Activated gamma-delta T cell (primary cell): ENCODE data around the gene FGA.
"Not testable (repeated sequence)": the region's sequence is repeated elsewhere in the genome, so short reads cannot be mapped to it uniquely, and the experiment has no call there.

ENCODE experiments used
- DNase-seq: peaks from one replicate; lab custom pipeline; 2025; lab: John Stamatoyannopoulos, UW

Gene FGA

DNA sequence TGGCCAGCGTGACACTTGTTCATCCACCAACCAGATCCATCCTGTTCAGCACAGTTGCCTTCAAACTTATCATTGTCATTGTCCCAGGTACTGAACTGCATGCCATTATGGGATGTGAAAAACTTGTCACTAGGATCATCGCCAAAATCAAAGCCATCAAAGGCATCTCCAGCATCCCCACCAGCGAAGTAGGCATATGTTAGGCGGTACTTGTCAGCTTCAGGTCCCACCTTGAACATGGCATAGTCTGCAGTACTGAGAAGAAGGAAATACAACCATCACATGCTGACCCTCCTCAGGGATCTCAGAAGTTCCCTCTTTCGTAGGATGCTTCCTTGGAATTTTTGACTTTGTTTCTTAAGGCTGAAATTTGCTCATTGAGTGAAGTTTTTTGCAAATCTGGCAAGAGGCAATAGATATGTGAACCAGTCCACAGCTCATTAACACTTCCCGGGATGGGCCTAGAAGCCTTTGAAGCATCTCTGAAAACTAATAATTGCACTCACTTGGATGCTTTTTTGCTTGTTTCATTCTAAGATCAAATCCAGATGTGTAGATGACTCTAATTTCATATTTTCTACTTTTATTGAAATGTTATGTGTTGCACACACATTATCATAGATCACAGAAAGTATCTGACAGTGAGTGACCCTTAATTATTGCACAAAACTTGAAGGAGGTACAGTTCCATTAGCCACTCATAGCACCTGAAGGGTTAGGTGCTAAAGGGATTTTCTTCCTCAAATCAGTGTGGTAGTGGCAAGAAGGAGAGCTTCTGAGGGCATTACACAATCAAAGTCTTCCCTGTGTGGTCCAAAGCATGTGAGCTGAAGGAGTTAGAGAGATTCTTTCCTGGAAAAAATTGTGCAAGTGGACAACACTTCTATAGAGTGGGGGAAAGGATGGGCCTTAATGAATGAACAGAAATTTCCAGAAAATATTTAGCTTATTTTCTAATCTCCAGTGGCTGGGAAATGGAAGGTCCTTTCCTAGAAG, 16.5 kb upstream of the FGA start:
- DNase-seq = no peak

DNA sequence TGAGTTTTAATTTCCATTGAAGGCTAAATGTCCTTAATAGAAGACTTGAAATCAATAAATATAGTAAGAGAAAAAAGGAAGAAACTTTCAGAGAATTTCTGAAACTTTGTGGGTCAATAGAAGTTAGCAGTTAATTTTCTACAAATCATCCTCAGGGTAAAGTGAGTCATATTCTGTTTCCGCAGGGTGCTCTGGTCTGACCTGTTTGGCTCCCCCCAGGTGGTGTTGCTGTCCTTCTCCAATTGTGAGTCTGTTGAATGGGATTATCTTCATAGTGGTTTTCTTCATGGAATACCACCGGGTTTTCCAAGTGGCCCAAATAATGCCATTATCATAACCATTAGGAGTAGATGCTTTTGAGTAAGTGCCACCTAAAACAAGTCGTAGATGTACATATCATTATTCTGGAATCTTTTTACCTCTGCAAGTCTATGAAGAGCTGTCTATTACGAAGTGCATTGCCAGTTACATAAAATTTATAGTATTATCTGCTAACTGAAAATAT, 14.2 kb upstream of the FGA start:
- no peak for DNase-seq

DNA sequence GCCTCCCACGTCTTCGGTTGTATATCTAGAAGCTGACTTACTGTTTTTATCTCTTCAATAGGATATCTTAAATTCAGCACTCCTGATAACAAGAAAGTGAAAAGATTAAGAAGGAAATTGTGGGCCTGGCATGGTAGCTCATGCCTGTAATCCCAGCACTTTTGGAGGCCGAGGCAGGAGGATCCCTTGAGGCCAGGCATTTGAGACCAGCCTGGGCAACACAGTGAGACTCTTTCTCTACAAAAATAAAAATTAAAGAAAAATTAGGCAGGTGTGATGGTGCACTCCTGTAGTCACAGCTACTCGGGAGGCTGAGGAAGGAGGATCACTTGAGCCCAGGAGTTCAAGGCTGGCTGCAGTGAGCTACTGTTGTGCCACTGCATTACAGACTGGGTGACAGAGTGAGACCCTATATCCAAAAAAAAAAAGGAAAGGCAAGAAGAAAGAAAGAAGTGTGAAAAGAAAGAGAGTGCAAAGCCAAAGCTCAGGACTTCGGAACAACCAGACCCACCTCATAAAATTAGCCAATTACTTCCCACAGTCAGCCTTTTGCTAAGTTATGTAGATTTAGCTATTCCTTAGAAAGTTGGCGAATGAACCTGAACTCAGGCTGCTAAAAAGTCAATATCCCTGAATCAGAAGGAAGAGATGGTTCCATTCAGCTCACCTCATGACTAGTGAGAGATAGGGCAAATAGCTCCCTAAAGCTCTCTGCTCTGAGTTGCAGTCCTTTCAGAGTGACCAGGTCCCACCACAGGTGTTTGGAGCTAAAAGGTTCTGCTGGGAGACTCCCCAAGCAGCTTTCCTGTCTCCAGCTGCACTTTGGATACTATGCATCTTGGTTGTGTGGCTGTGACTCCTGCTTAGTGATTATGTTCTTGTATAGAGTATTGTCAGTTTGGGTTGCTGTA, 12.7 kb upstream of the FGA start:
- no peak for DNase-seq

DNA sequence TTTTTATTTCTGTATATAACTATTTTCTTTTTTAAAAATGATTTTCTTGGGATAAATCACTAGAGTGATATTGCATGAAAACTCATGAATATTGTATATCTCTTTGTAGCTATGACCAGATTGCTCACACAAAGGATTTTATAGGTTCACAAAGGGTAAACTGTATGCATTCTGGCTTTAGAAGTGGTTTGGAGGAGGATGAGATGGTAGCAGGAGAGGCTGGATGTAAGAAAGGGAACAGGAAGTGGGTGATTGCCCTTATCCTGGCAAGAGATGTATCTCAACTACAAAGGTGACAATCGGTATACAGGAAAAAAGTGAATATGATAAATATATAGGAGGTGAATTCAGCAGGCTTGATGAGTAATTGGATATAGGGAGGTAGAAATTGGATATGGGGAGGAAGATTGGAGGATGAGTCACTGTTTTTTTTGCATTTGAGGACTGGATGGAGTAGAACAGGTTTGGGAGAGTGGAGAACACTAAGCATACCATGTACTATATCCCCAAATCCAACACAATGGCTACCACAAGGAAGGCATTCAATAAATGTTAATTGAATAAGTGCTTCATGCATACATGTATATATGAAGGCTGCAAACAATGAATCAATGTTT, 12.0 kb upstream of the FGA start:
- DNase-seq = no peak

DNA sequence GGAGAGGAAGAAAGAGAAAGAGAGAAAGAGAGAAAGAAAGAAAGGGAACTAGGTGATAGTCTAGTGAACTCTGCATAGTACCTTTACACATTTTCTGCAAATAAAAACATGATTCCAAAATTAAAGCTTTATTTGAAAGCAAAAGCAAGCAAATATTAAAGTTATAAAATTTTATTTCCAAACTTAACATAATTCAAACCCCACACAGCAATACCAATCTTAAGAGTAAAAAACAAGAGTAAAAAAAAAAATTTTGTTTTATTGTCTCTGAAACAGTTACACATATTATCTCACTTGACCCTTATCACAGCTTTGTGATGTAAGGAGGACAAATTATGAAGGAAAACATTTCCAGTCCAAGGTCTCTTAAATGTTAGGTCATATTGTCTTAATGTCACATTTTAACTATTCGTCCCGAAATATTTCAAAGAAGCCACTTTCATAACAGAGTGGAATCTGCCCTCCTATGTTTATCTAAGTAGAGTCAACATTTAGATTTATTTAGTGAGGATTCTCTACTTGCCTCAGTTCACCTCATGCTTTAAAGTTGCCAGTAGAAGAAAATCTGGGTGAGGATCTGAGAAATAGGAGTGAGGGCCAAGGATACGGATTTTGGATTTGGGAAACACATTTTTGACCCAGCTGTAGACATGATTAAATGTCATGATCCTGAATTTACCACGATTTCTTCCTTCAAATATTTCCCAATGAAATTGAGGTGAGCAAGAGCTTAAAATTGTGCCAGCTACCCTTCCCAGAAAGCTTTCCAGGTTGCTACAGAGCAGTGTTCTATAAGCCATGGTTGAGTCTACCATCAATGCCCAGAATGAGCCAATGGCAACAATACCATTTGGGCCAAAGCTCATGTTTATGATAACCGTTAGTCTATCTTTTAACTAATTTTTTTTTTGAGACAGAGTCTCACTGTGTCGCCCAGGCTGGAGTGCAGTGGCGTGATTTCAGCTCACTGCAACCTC, 7.5 kb upstream of the FGA start:
- DNase-seq = no peak

DNA sequence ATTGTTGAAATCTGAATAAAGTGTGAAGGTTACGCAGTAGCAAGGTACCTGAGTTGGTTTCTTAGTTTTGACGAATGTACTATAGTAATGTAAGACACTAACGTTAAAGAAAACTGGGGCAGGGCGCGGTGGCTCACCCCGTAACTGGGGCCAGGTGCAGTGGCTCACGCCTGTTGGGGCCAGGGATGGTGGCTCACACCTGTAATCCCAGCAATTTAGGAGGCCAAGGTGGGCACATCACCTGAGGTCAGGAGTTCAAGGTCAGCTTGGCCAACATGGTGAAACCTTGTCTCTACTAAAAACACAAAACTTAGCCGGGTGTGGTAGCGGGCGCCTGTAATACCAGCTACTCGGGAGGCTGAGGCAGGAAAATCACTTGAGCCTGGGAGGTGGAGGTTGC, 6.7 kb upstream of the FGA start:
- not testable (repeated sequence) for DNase-seq

DNA sequence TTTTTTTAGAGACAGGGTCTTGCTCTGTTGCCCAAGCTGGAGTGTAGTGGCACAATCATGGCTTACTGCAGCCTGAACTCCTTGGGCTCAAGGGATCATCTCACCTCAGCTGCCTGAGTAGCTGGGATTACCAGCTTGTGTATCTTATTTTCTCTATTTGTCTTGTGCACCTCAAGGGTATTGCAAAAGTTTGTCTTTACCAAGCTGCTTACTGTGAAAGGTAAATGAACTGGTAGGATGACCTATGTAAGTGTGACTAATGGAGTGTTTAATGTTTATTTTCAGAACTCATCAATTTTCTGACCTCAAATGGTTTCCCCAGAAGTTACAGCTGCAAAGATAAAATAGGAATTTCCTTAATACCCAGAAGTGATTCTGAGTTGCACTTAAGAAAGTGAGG, 5.3 kb upstream of the FGA start:
- DNase-seq = no peak

DNA sequence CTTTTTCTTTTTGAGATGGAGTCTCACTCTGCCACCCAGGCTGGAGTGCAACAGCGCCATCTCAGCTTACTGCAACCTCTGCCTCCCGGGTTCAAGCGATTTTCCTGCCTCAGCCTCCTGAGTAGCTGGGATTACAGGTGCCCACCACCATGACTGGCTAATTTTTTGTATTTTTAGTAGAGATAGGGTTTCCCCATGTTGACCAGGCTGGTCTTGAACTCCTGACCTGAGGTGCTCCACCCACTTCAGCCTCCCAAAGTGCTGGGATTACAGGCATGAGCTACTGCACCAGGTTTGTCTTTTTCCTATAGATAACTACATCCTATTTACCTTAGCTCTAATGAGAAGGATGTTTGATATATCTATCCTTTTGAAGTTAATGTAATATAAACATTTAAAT, 3.8 kb upstream of the FGA start:
- DNase-seq = not testable (repeated sequence)

DNA sequence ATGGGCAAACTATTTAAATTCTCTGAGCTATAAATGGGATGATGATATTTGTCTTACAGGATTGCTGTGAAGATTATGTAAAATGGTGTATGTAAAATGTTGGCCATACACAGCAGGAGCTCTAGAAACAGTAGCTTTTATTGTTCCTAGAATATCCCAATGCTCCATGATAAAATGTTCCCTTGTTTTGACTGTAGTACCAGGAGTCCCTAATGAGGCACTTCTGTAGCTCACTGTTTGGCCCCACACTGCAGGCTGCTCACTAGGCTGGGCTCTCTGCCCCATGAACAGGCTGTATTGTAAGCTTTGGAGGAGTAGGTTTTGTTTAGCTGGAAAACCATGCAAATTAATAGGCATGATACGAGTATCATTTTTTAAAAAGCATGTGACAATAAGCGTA, 3.3 kb upstream of the FGA start:
- DNase-seq = no peak

DNA sequence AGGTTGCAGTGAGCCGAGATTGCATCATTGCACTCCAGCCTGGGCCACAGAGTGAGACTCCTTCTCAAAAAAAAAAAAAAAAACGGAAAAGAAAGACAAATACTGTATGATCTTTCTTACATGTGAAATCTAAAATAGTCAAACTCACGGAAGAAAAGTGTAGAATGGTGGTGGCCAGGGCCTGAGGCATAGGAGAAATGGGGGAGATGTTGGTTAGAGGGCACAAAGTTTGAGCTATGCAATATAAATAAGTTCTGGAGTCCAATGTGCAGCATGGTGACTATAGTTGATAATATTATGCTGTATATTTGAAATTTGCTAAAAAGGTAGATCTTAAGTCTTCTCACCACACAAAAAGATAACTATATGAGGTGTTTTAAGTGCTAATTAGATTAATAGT, 1.3 kb upstream of the FGA start:
- DNase-seq = no peak

DNA sequence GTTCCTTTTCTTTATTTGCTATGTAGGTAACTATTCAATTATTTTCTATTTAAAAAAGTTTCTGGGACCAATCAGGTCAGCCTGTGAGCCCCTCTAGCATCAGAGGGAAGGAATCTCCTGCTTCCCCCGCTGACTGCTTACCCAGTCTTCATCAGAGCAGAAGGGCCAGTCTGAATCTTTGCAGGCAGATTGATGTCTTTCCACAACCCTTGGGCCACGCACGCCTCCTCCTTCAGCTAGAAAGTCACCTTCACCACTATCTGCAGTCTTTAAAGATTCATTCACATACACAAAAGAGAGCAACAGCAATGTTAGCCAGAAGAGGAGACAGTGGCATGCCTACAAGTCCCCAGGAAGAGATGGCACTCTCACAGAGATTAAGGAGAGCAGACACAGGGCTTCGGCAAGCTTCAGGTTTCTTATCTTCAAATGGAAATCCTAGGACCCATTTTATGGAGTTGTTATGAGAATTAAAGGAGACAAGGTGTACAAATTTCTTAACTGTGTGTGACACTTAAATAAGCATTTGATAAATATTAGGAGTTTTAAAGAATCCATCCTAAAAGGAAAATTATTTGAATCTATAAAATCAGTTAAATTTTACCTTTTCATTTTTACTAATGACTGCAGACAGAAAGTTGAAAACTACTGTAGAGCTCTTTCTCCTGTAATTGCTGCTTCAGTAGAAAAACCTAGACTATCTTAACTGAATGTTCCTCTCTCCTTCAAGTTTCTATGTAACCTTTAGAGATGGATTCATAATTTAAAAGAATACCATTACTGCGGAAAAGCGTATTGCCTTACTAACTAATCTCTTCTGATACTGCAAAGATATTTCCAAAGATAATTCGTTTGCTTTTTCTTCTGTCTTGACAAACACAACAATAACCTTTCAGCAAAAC, 995 bp downstream of the FGA start:
- no peak for DNase-seq

DNA sequence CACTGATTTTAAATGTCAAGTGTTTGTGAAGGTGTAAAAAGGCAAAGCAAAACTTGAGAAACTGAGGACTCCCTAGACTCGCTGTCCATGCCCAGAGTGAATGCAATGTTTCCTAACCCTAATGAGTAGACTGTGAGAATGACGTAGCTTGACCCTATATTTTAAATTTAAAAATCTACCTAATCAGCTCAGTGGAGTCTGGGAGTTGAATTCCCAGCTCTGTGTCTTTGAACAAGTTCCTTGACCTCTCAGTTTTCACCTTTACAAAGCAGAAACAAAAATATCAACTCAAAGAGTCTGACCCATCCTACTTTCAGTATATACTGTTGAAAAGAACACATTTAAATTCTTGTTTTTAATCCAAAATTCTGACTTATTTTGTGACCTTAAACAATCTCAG, 2.3 kb downstream of the FGA start:
- DNase-seq = no peak

DNA sequence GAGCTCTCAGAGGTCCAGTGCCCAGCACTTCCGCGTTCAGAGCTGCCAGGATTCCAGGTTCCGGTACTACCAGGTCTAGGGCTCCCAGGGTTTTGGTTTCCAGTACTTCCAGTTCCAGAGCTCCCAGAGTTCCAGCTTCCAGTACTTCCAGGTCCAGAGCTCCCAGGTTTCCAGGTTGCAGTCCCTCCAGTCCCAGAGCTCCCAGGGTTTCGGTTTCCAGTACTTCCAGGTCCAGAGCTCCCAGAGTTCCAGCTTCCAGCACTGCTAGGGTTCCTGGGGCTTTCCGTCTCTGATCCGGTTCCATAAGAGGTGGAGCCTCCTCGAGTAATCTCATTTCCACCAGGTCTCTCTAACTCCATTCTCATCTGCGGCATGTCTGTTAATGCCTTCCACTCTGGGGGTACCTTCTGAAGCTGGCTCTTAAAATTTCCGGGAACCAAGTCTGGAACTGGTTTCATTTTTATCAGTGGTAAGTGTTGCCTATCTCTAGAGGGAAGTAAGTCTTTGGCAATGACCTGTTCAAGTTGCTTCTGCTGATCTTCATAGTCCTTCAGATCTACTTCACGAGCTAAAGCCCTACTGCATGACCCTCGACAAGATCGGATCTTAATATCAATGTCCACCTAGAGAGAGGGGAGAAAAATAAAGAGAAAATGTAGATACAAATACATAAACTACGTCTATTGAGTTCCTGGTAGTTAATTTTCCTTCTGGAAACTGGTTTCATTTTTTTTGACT, 4.1 kb downstream of the FGA start:
- DNase-seq = no peak

DNA sequence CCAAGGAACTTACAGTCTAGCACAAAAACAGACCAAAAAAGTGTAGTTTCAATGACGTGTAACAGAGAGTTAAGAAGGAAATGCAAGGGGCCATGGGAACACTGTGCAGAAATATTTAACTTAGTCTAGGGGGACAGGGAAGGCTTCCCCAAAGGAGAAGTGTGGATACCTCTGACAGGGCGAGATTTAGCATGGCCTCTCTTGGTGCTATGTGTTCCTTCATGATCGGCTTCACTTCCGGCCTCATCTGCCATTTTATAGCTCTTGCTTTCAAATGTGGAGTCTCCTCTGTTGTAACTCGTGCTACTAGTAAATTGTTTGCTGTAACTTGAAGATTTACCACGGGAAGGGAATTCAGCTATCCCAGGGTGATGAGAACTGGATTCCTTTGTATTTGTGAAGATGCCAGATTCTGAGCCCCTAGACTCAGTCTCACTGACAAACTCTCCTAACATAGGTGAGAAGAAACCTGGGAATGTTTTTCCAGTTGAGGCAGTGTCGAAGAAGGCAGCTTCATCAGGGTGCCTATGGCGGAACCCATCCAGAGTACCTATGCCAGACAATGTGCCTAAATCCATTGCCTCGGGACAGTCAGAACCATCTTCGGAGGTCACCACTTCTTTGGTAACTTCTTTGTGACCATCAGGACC, 5.0 kb downstream of the FGA start:
- no peak for DNase-seq

DNA sequence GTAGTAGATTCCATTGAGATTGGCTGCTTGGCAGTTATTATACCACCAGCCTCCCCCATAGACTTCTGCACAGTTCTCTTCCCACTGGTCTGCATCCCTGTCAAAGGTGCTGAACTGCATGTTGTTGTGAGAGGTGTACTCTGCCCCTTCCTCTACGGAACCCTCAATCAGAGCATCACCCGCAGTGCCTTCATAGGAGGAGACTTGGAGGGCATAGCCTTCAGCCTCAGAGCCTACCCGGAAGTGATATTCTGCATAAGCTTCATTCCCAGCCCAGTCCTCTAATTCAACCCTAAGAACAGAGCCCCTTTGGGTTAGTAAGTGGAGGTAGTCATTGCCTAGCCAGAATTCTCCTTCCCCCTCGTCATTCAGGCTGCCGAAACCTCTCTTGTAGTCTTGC, 6.3 kb downstream of the FGA start:
- DNase-seq = no peak

DNA sequence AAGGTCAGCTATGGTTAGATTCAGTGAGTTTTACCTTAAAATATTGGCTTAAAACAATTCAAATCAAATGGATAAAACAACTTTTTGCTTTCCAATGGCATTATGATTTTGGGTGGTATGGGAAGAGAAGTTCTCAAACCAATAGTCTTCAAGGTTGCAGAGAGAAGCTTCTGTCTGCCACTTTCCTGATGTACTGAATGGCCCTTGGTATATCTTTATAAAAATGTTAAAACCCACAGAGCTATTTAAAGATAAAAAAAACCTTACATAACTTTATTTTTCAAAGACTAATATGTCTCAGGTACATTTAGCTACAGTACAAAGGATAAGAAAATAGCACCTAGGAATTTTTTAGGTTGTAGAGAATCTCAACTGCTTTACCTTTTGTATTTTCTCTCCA, 6.9 kb downstream of the FGA start:
- no peak for DNase-seq

DNA sequence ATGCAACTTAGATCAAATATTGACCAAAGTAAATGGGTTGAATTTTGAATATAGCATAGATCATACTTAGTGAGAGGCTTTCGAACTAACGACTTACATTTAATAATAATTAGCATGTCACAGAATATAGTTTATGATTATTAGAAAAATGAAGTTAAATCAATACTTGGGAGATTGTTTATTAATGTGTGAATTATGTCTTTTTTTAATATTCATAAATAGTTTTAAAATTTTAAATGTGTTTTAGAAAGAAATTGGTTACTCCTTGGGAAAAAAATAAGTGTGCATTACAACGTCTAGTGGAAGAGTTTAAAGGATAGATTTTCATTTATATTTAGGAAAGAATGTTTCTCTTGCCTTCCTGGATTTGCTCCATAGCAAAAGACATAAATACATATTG, 7.3 kb downstream of the FGA start:
- no peak for DNase-seq

DNA sequence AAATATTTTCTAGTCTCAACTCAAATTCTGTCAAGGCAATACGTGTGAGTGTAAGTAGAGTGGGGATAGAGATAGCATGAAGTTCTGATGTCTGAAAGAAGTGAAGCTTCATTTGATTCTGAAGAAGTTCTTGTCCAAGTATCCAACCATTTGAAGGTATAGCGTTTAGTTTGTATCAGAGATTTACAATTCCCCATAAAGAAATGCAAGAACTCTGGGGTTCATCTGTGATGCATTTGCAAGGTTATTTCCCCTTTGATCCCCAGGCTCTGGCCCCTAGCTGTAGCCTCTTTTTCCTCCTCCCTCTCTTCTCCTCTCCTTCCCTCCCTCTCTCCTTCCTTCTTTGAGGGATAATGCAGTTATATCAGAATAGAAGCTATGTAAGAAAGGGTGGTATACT, 7.8 kb downstream of the FGA start:
- DNase-seq = no peak

DNA sequence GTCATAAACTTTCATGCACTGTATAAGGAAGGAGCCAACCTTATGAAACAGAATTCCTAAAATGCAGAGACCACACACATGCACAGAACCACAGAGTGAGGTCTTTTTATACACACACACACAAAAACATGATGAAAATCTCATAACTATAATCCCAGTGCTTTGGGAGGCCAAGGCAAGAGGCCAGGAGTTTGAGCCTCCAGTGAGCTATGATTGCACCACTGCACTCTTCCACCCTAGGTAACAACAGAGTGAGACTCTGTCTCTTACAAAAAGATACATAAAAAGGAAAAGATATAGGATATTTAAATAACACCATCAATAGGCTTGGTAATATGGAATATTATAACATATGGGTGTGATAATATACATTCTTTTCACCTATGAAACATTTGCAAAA, 10.6 kb downstream of the FGA start:
- no peak for DNase-seq
